ENCODE results near the gene COPS3. TPM values are rescaled to one million over a fixed set of nuclear protein-coding genes. Genes with fewer than 3 reads are reported as not detected.

The COPS3 gene
- total and polyA plus RNA-seq, 4 donors = 24.6 to 77.3 (median 30.2) TPM

GRCh38 chr17:17223736-17224135 lies 57.3 kb downstream of the COPS3 start:
- Histone ChIP-seq H3K27ac (ENCODE audit: low read depth in 1 of 2, low read length in 2 of 2) (no peak overlapping the region), H3K9ac (ENCODE audit: low read depth in 1 of 2, low read length in 2 of 2) (no peak overlapping the region), H3K27me3 (ENCODE audit: control insufficient read depth in 4 of 4, insufficient read depth in 4 of 4, low read length in 3 of 4) (no peaks in the 10 kb centered on the region), H3K9me3 (ENCODE audit: control insufficient read depth in 4 of 4, low read length in 3 of 4) (no peaks in the 10 kb centered on the region), H3K4me3 (ENCODE audit: low read depth in 1 of 3, low read length in 3 of 3) (no peak overlapping the region), H3K4me1 (ENCODE audit: control insufficient read depth in 4 of 4, insufficient read depth in 4 of 4, low read length in 3 of 4) (peaks cover 5 to 10% (median 10%) of the 10 kb centered on the region in 4 donors), H3K36me3 (ENCODE audit: control insufficient read depth in 4 of 4, insufficient read depth in 3 of 4, low read depth in 1 of 4, low read length in 3 of 4) (peaks cover 24 to 87% (median 68%) of the 10 kb centered on the region in 4 donors)
- TF ChIP-seq ATF3 (IDR thresholded peaks at IDR 0.05) (no peak), EGR1 (IDR thresholded peaks at IDR 0.05; ENCODE audit: low read depth in 2 of 2) (no peak), HNF4A (conservative IDR thresholded peaks at IDR 0.05) (no peak), JUND (IDR thresholded peaks at IDR 0.05) (no peak), MAX (IDR thresholded peaks at IDR 0.05) (no peak), NR2F2 (IDR thresholded peaks at IDR 0.05) (no peak), REST (IDR thresholded peaks at IDR 0.05) (no peak), HNF4G (IDR thresholded peaks at IDR 0.05) (no peak), CTCF (IDR thresholded peaks at IDR 0.05; ENCODE audit: low read depth, low read length, missing input control) (no peak), GABPA (IDR thresholded peaks at IDR 0.05 in 1 of 2, conservative IDR thresholded peaks at IDR 0.05 in 1 of 2) (no peak), ZBTB33 (IDR thresholded peaks at IDR 0.05) (no peak), FOXA1 (IDR thresholded peaks at IDR 0.05) (no peak), FOXA2 (IDR thresholded peaks at IDR 0.05) (no peak), RAD21 (IDR thresholded peaks at IDR 0.05) (no peak), YY1 (IDR thresholded peaks at IDR 0.05) (no peak), SP1 (IDR thresholded peaks at IDR 0.05) (no peak), RXRA (IDR thresholded peaks at IDR 0.05) (no peak)
- WGBS = 95% methylated on average over 16 of the region's 16 CpGs
- DNase-seq (ENCODE audit: low spot score) = no peak

- WGBS = 97% methylated on average over 22 of the region's 22 CpGs
- Histone ChIP-seq H3K27me3 (ENCODE audit: control insufficient read depth in 4 of 4, insufficient read depth in 4 of 4, low read length in 3 of 4) (no peaks in the 10 kb centered on the region), H3K4me1 (ENCODE audit: control insufficient read depth in 4 of 4, insufficient read depth in 4 of 4, low read length in 3 of 4) (no peaks in the 10 kb centered on the region), H3K36me3 (ENCODE audit: control insufficient read depth in 4 of 4, insufficient read depth in 3 of 4, low read depth in 1 of 4, low read length in 3 of 4) (peaks cover 30 to 90% (median 75%) of the 10 kb centered on the region in 4 donors), H3K27ac (ENCODE audit: low read depth in 1 of 2, low read length in 2 of 2) (no peak overlapping the region), H3K4me3 (ENCODE audit: low read depth in 1 of 3, low read length in 3 of 3) (no peak overlapping the region), H3K9ac (ENCODE audit: low read depth in 1 of 2, low read length in 2 of 2) (no peak overlapping the region), H3K9me3 (ENCODE audit: control insufficient read depth in 4 of 4, low read length in 3 of 4) (no peaks in the 10 kb centered on the region)
- DNase-seq (ENCODE audit: low spot score) = no peak
- TF ChIP-seq HNF4A (conservative IDR thresholded peaks at IDR 0.05) (no peak), FOXA2 (IDR thresholded peaks at IDR 0.05) (no peak), JUND (IDR thresholded peaks at IDR 0.05) (no peak), HNF4G (IDR thresholded peaks at IDR 0.05) (no peak), EGR1 (IDR thresholded peaks at IDR 0.05; ENCODE audit: low read depth in 2 of 2) (no peak), MAX (IDR thresholded peaks at IDR 0.05) (no peak), YY1 (IDR thresholded peaks at IDR 0.05) (no peak), SP1 (IDR thresholded peaks at IDR 0.05) (no peak), TAF1 (conservative IDR thresholded peaks at IDR 0.05) (no peak), REST (IDR thresholded peaks at IDR 0.05) (no peak), NR2F2 (IDR thresholded peaks at IDR 0.05) (no peak)
Observed at GRCh38 chr17:17221329-17221728, 59.7 kb downstream of the COPS3 start.

Measured in liver (tissue), 9 donors.